ENCODE data around the gene LAMA2. TPM values are rescaled to one million over a fixed set of nuclear protein-coding genes. Genes with fewer than 3 reads are reported as not detected.
A peak's percentile ranks its signal among the peaks of the same experiment; 100 is the strongest.

The LAMA2 gene
- total and polyA plus RNA-seq, 3 donors from 2014 or later, result 25.9 to 94.8 (median 56.0) TPM

GRCh38 chr6:129007701-129008373 is 124.9 kb downstream of the LAMA2 start:
- Histone ChIP-seq H3K4me3 (no peak overlapping the region), H3K27me3 (no peaks in the 10 kb centered on the region), H3K27ac (peak overlapping the region in 1 of 2 donors; percentile 38), H3K36me3 (ENCODE audit: low read depth, missing control alignments) (no peaks in the 10 kb centered on the region), H3K4me1 (peaks cover 5% of the 10 kb centered on the region), H3K9me3 (no peaks in the 10 kb centered on the region)
- no peak for DNase-seq
- TF ChIP-seq CTCF (IDR thresholded peaks at IDR 0.05), result no peak
- 82 to 85% methylated on average over 4 of the region's 4 CpGs for WGBS, 2 donors
- intact Hi-C loops (cut with DNase I; ENCODE audit: low total_unique reads), result no loop called here

DNA sequence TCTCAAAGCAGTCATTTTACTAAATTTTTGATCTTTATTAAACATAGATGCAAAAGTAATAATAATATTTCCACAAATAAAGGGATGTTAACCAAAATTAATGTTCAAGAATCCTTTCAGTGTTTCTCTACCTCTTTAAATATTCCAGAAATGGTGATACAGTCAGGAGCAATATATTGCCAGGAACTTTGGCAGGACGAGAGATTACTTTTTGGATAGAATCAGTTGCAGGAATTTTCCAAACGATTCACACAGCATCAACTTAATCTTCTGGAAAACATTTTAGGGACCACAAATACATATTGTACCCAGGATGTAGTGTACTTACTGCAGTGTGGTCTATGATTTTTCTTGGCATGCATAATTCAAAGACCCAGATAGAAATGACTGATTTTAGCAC is 125.7 kb downstream of the LAMA2 start:
- intact Hi-C loops (cut with DNase I; ENCODE audit: low total_unique reads), result no loop called here
- no peaks in the 10 kb centered on the region for H3K27me3 ChIP-seq
- no peak for DNase-seq
- peak overlapping the region in 1 of 2 donors; percentile 38 for H3K27ac ChIP-seq
- H3K4me3 ChIP-seq, result no peak overlapping the region
- H3K9me3 ChIP-seq, result no peaks in the 10 kb centered on the region
- H3K36me3 ChIP-seq (ENCODE audit: low read depth, missing control alignments), result no peaks in the 10 kb centered on the region
- TF ChIP-seq CTCF (IDR thresholded peaks at IDR 0.05), result no peak
- no peak for TF ChIP-seq POLR2A (IDR thresholded peaks at IDR 0.05)
- H3K4me1 ChIP-seq, result peaks cover 5% of the 10 kb centered on the region
- 39 to 51% methylated on average over 2 of the region's 2 CpGs for WGBS, 2 donors

- peaks cover 5% of the 10 kb centered on the region for H3K4me1 ChIP-seq
- TF ChIP-seq CTCF (IDR thresholded peaks at IDR 0.05) (no peak), POLR2A (IDR thresholded peaks at IDR 0.05) (no peak)
- no peaks in the 10 kb centered on the region for H3K36me3 ChIP-seq (ENCODE audit: low read depth, missing control alignments)
- no peak for DNase-seq
- no peaks in the 10 kb centered on the region for H3K9me3 ChIP-seq
- peak overlapping the region in 1 of 2 donors; percentile 39 for H3K27ac ChIP-seq
- intact Hi-C loops (cut with DNase I; ENCODE audit: low total_unique reads), result no loop called here
- WGBS, 2 donors, result 58 to 78% methylated on average over 1 of the region's 1 CpG
- no peak overlapping the region for H3K4me3 ChIP-seq
- no peaks in the 10 kb centered on the region for H3K27me3 ChIP-seq
Observed at GRCh38 chr6:129009851-129010250, 126.9 kb downstream of the LAMA2 start.

DNA sequence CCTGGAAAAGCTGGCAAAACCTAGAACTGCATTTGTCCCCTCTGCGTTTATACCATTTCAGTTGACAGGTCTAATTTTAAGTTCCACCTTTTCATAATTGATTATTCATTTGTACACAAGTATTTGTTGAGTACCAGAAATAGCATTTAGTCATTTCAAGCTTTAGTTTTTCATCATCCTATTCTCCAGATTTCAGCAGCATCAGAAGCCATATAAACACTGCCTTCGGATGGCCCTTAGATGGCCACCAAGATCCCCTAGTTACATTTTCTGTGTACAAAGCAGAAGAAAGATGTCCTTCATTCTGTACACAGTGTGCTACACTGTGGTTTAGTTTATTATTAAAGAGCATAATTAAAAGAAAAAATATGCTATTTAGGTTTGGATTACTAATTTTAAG is 131.4 kb downstream of the LAMA2 start:
- intact Hi-C loops (cut with DNase I; ENCODE audit: low total_unique reads), result no loop called here
- Histone ChIP-seq H3K27me3 (no peaks in the 10 kb centered on the region), H3K4me3 (no peak overlapping the region), H3K36me3 (ENCODE audit: low read depth, missing control alignments) (no peaks in the 10 kb centered on the region), H3K9me3 (no peaks in the 10 kb centered on the region), H3K27ac (no peak overlapping the region), H3K4me1 (no peaks in the 10 kb centered on the region)
- 77 to 83% methylated on average over 2 of the region's 2 CpGs for WGBS, 2 donors
- no peak for DNase-seq
- no peak for TF ChIP-seq POLR2A (IDR thresholded peaks at IDR 0.05)
- TF ChIP-seq CTCF (IDR thresholded peaks at IDR 0.05), result no peak

- H3K27me3 ChIP-seq, result no peaks in the 10 kb centered on the region
- no peak overlapping the region for H3K4me3 ChIP-seq
- no peaks in the 10 kb centered on the region for H3K36me3 ChIP-seq (ENCODE audit: low read depth, missing control alignments)
- no peak overlapping the region for H3K27ac ChIP-seq
- H3K4me1 ChIP-seq, result no peaks in the 10 kb centered on the region
- no peak for DNase-seq
- no peaks in the 10 kb centered on the region for H3K9me3 ChIP-seq
- 63 to 68% methylated on average over 3 of the region's 3 CpGs for whole genome bisulfite sequencing, 2 donors
- intact Hi-C loops (cut with DNase I; ENCODE audit: low total_unique reads), result no loop called here
- no peak for TF ChIP-seq POLR2A (IDR thresholded peaks at IDR 0.05)
- TF ChIP-seq CTCF (IDR thresholded peaks at IDR 0.05), result no peak
Observed at GRCh38 chr6:129015721-129016120, 132.8 kb downstream of the LAMA2 start.

All from testis (tissue), 3 donors.